Hepatocyte (in vitro differentiated cells): ENCODE results near the gene C16orf89.

Source experiments
- CTCF ChIP-seq: fragments of 200-600 bp; sonication (generic); IDR thresholded peaks from 2 replicates; pipeline ENCODE4 v1.5.1; 2016; ENCODE audit warnings: antibody characterized with exemption, mild to moderate bottlenecking; ENCODE audit not compliant: poor library complexity
- EZH2 ChIP-seq: fragments of 200-600 bp; sonication (generic); IDR thresholded peaks from 2 replicates; pipeline ENCODE4 v1.6.1; 2016; ENCODE audit warnings: antibody characterized with exemption, mild to moderate bottlenecking, borderline replicate concordance

- TF ChIP-seq CTCF (no peak), EZH2 (no peak)
Measured at GRCh38 chr16:5073279-5073629, 7.5 kb upstream of the C16orf89 start.
